Measurements from ENCODE around the gene ZNF429.
"Not testable (repeated sequence)": the region's sequence is repeated elsewhere in the genome, so short reads cannot be mapped to it uniquely, and the experiment has no call there.

The ZNF429 gene

DNA sequence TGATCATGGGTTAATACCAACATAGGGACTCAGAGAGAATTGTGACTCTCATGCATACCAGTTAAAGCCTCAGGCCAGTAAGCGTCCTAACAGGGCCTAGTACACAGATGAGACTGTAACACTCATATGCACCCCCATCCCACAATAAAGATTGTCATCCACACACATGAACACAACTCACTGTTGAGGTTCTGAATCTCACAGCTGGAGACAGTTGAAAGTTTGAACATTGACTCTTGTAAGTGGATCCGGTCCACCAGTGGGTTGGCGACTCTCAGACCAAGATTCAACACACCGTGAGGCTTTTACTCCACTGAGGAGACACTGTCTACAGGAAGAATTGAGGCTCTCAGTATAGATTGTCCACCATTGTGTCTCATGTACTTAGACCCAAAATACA, 88.1 kb downstream of the ZNF429 start:
- no peak for DNase-seq

GRCh38 chr19:21593934-21594820, 88.8 kb downstream of the ZNF429 start:
- DNase-seq: no peak

DNA sequence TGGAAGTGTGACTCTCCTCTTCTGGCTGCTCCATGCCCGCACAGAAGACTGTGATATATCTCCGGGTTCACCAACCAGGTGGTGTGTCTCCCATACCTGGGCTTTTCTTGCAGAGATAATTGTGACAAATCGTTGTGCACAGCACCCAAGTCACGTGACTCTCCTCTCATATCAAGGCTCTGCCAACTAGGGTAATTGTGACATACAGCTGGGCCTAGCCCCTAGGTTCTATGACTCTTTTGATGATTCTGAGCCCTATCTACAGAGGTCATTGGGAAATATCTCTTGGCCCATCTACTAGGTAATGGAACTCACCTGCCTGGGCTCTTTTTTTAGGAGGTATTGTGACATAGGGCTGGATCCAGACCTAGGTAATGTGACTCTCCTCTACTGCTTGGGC, 89.8 kb downstream of the ZNF429 start:
- no peak for DNase-seq

DNA sequence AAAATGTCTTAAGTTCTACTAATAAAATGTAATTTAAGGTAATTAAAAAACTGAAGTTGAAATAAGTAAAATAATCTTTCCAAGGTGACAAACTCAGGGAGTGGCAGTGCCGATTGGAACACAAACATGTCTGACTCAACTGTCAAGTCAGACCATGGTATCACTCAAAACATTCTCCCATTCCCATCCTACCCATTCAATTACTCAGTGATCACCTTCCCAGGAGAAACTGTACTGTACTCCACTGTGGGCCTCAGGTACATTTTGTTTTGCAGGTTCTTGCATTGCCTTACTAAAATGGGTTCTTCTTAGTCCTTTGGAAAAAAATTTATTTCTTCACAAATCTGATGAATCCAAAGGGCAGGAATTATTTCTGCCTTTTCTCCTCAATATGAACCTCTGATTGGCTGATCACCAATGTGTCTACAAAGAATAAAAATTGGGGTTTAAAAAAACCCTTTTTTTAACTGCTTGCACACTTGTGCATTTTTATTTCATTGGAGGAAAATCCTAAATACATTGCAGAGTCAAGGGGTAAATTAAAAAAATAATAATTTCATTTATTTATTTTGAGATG, 96.8 kb downstream of the ZNF429 start:
- DNase-seq: no peak

DNA sequence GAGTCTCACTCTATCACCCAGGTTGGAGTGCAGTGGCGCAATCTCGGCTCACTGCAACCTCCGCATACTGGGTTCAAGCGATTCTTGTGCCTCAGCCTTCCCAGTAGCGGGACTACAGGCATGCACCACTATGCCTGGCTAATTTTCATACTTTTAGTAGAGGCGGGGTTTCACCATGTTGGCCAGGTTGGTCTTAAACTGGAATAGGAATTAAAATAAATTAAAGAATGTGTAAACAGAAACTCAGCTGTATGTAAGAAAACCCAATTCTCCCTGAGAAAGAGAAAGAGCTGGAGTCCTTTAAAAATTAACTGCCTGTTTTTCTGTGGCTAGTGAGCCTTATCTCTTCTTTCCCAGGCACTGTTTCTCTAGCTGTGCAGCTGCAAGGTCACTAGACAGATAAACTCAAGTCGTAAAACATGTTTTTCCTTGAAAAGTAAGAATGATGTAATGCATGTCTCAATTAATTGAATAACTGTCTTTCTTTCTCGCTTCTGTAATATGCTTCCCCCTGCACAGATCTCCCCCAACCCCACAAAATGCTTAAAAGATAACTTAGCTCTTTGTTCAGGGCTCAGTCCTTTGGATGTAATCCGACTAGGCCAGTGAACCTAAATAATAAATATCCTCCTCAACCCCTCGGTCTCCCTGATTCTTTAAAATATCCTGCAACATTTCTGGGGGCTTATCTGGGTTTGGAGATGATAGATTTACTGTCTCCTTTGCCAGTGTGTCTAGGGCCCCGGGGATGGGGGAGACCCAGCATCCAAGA, 97.4 kb downstream of the ZNF429 start:
- not testable (repeated sequence) for DNase-seq

DNA sequence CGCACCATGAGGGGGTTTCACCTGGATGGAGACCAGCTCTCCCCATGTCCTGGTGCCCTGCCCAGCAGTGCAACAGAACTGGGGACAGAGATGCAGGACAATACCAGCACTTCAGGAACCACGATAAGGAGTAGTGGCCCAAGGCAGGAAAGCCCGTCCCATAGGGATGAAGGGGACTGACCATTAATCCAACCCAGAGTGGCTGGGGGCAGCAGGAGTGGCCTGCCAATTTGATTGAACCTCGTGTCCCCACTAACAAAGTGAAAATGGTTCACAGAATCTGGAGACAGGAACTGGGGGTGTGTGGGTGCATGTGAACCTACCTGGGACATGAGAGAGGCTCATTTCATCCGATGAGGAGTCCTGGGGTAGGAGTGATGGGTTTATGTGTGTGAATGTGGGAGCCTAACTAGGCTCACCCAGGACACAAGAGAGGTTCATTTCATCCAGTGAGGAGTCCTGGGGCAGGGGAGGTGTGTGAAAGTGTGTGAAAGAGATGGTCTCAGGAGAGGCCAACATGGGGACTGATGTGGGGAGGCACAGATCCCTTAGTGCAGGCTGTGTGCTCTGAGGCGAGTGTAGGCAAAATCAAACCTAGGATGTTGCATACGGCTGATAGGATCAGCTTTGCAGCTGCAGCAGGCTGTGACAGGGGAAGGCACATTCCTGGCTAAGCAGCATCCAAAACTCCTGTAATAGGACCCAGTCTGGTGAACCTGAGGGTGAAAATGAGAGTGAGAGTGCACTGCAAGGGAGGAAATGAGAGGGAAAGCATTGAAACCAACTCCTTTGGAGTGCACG, 98.2 kb downstream of the ZNF429 start:
- no peak for DNase-seq

GRCh38 chr19:21604351-21604926, 99.0 kb downstream of the ZNF429 start:
- no peak for DNase-seq
